ENCODE data around the gene SUN1. TPM values are rescaled to one million over a fixed set of nuclear protein-coding genes. Genes with fewer than 3 reads are reported as not detected.

The SUN1 gene
- total RNA-seq, 1 experiment from 2014 or later: 78.1 TPM

- no peak for DNase-seq (ENCODE audit: extremely low read depth, low read depth)
These were observed 56.1 kb downstream of the SUN1 start for GRCh38 chr7:888081-889024.

DNA sequence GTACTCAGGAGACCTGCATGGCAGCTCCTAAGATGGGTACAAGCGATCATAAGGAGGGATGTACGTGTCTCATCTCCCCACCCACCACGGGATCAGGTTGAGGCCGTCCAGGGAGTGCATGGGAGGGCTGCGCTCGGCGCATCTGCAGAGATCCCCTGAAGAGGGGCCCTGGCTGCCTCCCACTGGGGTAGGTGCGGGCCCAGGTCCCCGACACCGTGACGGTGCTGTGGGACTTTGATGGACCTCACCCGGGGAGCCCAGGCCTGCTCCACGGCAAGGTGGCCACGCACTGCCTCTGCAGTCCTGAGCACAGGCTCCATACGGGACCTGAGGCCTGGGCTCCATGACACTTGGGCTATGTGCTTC lies 56.7 kb downstream of the SUN1 start:
- no peak for DNase-seq (ENCODE audit: extremely low read depth, low read depth)

DNA sequence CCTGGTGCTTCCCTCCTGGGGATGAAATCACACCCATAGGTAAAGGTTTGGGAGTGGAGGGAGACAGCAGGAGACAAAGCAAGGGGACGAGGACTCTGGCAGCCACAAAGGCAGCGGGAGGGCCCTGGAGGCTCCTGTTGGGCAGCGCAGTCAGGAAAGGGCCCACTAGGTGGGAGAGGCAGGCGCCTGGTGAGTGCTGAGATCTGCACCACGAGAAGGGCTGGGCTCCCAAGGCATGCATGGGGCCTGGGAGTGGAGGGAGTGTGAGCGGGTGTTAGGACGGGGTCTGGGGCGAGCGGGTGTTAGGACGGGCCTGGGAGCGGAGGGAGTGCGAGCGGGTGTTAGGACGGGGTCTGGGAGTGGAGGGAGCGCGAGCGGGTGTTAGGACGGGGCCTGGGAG lies 57.1 kb downstream of the SUN1 start:
- DNase-seq (ENCODE audit: extremely low read depth, low read depth): no peak

- DNase-seq (ENCODE audit: extremely low read depth, low read depth): no peak
These were observed 58.6 kb downstream of the SUN1 start for GRCh38 chr7:890868-891267.

- no peak for DNase-seq (ENCODE audit: extremely low read depth, low read depth)
These were observed 59.0 kb downstream of the SUN1 start for GRCh38 chr7:891291-891690.

DNA sequence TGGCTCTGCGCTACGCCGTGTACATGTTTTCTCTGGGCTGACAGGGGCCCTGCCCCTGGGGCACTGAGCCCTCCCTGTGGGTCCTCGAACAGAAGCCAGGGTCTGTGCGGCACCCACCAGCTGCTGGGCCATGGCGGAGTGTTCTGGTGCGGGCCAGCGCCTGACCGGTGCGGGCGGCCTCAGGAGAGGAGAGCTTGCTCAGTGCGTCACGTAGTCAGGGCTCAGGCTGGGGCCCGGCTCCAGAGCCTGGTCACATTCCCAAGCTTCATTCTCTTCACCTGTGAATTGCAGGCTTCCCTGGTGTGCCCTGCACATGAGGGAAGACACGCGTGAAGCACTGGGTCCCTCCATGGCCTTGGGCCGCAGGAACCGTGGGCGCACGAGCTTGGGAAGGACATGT lies 59.5 kb downstream of the SUN1 start:
- DNase-seq (ENCODE audit: extremely low read depth, low read depth): no peak

- no peak for DNase-seq (ENCODE audit: extremely low read depth, low read depth)
These were observed 60.6 kb downstream of the SUN1 start for GRCh38 chr7:892648-893593.

DNA sequence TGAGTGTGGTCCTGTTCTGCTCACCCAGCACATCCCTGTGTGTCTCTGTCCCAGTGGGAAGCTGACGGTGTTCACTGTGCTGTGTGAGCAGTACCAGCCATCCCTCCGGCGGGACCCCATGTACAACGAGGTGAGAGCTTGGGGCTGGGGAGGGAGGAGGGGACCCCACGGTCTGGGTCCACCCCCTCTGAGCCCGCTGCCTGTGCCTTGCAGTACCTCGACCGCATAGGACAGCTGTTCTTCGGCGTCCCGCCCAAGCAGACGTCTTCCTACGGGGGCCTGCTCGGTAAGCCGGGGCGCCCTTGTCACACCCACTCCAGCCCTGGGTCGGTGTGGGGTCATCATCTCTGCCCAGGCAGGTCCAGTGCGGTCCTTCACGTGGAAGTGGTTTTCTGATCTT lies 61.4 kb downstream of the SUN1 start:
- DNase-seq (ENCODE audit: extremely low read depth, low read depth): no peak

DNA sequence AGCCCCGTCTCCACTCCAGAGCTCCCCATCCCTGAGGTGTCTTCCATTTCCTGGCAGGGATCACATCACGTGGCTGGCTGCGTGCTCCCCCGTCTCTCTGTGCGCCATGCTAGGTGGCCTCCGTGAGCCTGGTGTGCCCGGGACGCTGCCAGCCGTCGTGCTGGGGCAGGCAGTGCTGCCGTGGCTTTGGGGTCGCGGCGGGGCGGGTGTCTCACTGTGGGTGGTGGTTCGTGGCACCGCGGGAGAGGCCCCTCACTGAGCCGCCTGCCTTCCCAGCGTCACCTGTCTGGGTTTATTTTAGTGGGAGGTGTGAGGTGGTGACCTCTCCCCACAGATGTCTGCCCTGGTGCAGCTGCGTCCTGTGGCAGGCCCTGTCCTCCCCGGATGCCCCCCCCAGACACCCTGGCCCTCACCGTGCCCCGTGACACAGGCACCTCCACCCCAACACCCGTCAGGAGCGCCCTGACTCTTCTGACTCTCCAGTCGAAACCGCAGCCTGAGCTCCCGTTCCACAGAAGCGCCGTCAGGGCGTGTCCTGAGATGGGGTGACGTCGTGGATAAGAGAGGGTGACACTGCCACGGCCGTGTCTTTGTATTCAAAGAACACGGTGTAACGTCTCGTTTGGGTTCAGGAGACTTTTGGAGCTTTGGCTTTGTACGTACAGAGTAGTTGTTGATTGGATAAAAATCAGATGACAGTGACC lies 62.0 kb downstream of the SUN1 start:
- DNase-seq (ENCODE audit: extremely low read depth, low read depth): no peak

GRCh38 chr7:894927-895450 lies 62.7 kb downstream of the SUN1 start:
- DNase-seq (ENCODE audit: extremely low read depth, low read depth): no peak

DNA sequence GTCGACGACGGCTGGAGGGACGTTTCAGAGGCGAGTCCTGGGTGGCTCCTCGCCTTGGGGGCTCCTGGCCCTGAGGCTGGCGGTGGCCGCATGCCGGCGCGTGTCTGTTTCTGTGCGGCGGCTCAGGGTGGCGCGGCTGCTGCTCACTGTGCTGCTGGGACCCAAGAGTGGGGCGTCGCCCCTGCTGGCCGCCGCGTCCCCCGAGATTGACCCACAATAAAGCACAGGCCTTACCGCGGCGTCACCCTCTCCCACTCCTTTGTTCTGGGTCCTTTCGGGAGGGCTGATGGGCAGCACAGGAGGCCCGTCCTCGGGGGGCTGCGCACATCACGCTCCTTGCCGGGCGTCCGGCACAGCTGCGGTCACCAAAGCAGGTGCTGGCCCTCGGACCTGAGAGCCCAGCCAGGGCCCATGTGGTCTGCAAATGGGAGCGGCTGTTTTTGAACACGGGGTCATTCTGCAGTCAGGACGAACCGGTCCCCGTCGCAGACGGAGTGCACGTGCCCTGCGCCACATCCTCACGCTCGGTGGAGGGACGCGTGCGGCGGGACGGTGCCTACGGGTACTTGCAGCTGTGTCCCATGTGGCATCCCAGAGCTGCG lies 63.3 kb downstream of the SUN1 start:
- no peak for DNase-seq (ENCODE audit: extremely low read depth, low read depth)

DNA sequence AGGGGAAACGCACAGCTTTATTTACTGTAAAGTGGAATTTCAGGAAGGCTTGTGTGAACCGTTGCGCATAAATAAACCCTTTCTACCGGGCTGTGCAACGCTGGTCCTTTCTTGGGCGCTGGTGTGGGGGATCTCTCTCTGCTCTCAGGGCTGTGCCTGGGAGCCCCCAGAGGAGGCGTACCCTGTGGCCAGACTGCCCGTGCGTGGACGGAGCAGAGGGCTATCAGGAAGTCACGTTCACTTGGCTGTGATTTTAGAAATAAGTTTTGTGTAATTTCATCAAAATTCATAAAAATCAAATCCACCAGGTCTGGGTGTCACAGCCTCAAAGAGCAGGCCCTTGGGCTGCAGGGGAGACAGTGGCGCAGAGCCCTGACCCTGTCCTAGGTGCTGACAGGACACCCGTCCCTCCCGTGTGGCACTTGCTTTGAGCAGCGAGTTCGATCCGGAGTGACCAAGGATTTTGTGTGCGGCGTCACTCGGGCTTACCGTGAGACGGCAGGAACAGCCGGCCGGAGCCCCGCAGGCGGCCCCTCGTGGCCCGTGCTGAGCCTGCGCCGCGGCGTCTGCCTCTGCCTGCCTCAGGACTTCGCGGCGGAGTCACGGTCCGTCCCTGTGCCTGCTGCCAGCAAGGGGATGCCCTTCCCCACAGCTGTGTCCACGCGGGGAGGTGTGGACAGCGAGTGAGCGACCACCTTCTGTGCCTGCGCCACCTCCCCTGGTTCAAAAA lies 64.2 kb downstream of the SUN1 start:
- DNase-seq (ENCODE audit: extremely low read depth, low read depth): no peak

DNA sequence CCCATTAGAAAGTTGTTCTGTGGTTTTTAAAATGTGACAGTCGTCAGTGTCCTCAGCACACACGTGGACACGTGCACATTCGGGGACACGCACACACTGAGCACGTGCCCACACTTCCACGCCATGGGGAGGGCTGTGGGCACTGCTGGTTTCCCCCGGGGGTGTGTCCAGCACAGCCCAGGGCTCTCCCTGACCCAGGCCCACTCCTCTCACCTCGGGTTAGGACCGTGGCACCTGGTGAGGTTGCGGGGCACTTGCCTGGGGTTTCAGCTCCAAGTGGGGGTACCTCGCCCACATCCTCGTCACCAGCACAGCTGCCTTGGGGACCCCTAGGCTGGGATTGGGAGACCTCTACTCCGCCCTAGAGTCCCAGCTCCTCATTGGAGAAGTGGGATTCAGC lies 64.8 kb downstream of the SUN1 start:
- DNase-seq (ENCODE audit: extremely low read depth, low read depth): no peak

DNA sequence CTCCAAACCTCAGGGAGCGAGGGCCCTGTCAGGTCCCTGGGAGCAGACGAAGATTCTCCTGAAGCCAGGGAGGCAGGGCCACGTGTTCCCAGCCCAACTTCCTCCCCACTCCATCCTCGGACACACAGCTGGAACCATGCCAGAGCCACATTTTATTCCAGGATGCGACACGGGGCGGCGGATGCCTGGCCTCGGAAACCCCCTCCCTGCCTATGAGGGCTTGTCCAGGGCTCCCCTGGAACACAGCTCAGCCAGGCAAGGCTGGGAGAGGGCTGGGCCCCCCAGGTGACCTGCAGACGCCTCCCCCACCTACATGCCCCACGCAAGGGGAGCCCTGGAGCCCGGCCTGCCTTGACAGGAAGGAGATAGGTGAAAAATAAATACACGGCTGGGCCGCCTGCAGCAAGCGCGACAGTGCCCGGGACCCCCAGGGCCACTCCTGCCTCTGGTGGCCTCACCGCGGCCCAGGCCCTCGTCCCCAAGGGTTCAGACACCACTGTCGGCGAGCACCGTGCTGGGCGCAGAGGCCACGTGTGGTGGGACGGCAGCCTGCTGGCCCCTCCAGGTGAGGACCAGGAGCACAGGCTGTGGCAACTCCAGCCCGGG lies 65.6 kb downstream of the SUN1 start:
- no peak for DNase-seq (ENCODE audit: extremely low read depth, low read depth)

DNA sequence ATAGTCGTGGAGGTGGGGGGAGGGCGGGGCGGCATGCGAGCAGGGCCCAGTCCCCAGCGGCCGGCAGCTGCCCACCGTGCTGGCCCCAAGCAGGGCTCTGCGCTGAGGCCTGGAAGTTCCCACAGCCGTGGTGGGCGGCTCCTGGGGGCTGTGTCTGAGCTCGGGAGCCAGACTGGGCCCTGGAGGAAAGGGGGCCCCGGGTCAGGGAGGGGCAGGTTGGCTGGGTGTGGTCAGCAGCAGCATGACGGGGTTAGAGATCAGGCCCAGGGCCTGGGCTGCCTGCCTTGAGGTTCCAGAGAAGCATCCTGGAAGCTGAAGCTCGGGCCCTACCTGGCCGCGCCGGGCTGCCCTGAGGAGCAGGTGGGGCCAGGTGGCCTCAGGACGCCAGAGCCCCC lies 66.2 kb downstream of the SUN1 start:
- no peak for DNase-seq (ENCODE audit: extremely low read depth, low read depth)

GRCh38 chr7:898855-899681 lies 66.8 kb downstream of the SUN1 start:
- no peak for DNase-seq (ENCODE audit: extremely low read depth, low read depth)

- no peak for DNase-seq (ENCODE audit: extremely low read depth, low read depth)
These were observed 67.5 kb downstream of the SUN1 start for GRCh38 chr7:899806-900205.

- DNase-seq (ENCODE audit: extremely low read depth, low read depth): no peak
These were observed 68.2 kb downstream of the SUN1 start for GRCh38 chr7:900331-901040.

Data from NCI-H460 (cell line).